DOHH2 (cell line): ENCODE data around the gene MUC5B.
"Not testable (repeated sequence)": the region's sequence is repeated elsewhere in the genome, so short reads cannot be mapped to it uniquely, and the experiment has no call there.

Experiments used
- H3F3A ChIP-seq: fragments of 200-600 bp; sonication (generic), shearing (Covaris generic); 2 replicates; pipeline ENCODE4 v1.6.0; 2016; ENCODE audit warnings: antibody characterized with exemption, mild to moderate bottlenecking; ENCODE audit not compliant: control insufficient read depth, insufficient read depth
- H3K27ac ChIP-seq: fragments of 200-600 bp; sonication (generic); 2 replicates; pipeline ENCODE4 v1.5.1; 2014; ENCODE audit warnings: low read depth, mild to moderate bottlenecking, low read length, moderate library complexity
- H3K27me3 ChIP-seq: fragments of 200-600 bp; sonication (generic); 2 replicates; pipeline ENCODE4 v1.6.1; 2014; ENCODE audit warnings: mild to moderate bottlenecking, low read length, mixed read lengths; ENCODE audit not compliant: control insufficient read depth
- H3K36me3 ChIP-seq: fragments of 200-600 bp; sonication (generic); 2 replicates; pipeline ENCODE4 v1.6.1; 2014; ENCODE audit warnings: mild to moderate bottlenecking, low read length, moderate library complexity, mixed read lengths; ENCODE audit not compliant: control insufficient read depth
- H3K4me1 ChIP-seq: fragments of 200-600 bp; sonication (generic); 2 replicates; pipeline ENCODE4 v1.6.1; 2014; ENCODE audit warnings: mild to moderate bottlenecking, low read length, mixed read lengths; ENCODE audit not compliant: control insufficient read depth
- H3K4me2 ChIP-seq: fragments of 200-600 bp; sonication (generic); 2 replicates; pipeline ENCODE4 v1.6.0; 2014; ENCODE audit warnings: mild to moderate bottlenecking, low read length, moderate library complexity
- H3K4me3 ChIP-seq: fragments of 200-600 bp; sonication (generic); 2 replicates; pipeline ENCODE4 v1.5.1; 2014; ENCODE audit warnings: mild to moderate bottlenecking, low read length, mixed read lengths
- H3K79me2 ChIP-seq: fragments of 200-600 bp; sonication (generic); 2 replicates; pipeline ENCODE4 v1.6.1; 2014; ENCODE audit warnings: mild to moderate bottlenecking, low read length, mixed read lengths; ENCODE audit not compliant: control insufficient read depth
- H3K9me2 ChIP-seq: fragments of 200-600 bp; sonication (generic); replicated peaks from 2 replicates; pipeline ENCODE4 v1.6.1; 2014; ENCODE audit warnings: mild to moderate bottlenecking, low read length, mixed read lengths; ENCODE audit not compliant: control insufficient read depth
- H3K9me3 ChIP-seq: fragments of 200-600 bp; sonication (generic); 2 replicates; pipeline ENCODE4 v1.6.1; 2014; ENCODE audit warnings: antibody characterized with exemption, low read length, mixed read lengths; ENCODE audit not compliant: control insufficient read depth, insufficient read depth
- H4K20me1 ChIP-seq: fragments of 200-600 bp; sonication (generic); 2 replicates; pipeline ENCODE4 v1.6.0; 2014; ENCODE audit warnings: low read depth, mild to moderate bottlenecking, antibody characterized with exemption, low read length, moderate library complexity; ENCODE audit not compliant: control insufficient read depth, insufficient read depth
- EZH2phosphoT487 ChIP-seq: fragments of 200-600 bp; sonication (generic); IDR thresholded peaks from 2 replicates; pipeline ENCODE4 v1.6.1; 2017; ENCODE audit warnings: borderline replicate concordance, mild to moderate bottlenecking, antibody characterized with exemption, low read length, moderate library complexity, mixed read lengths
- TF ChIP-seq, protein P1 (sequence below): fragments of 200-600 bp; sonication (generic); IDR thresholded peaks from one replicate; pipeline ENCODE4 v1.5.1; 2014; ENCODE audit warnings: antibody characterized with exemption, mild to moderate bottlenecking, low read depth, low read length; ENCODE audit not compliant: poor library complexity, severe bottlenecking

The MUC5B gene

DNA sequence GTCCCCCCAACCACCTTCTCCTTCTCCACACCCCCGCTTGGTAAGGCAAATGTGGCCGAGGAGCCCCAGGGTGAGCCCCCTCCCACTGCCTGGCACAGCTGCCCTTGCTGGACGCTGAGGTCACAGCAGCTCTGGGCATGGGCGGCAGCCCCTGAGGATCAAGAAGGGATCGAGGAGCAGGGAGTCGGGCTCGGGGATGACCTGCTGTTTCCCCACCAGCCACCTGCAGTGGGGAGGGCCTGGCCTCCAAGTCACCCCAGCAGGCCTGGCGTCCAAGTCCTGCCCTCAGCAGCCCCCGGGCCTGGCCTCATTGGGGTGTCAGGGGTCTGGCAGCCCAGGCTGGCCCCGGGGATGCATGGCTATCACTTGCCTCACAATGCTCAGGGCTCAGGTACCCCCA lies 41.4 kb upstream of the MUC5B start:
- H3K27ac ChIP-seq = no peak overlapping the region
- no peak overlapping the region for H3K4me3 ChIP-seq
- no peaks in the 10 kb centered on the region for H4K20me1 ChIP-seq
- no peak for TF ChIP-seq EZH2phosphoT487
- TF ChIP-seq, protein P1, sequence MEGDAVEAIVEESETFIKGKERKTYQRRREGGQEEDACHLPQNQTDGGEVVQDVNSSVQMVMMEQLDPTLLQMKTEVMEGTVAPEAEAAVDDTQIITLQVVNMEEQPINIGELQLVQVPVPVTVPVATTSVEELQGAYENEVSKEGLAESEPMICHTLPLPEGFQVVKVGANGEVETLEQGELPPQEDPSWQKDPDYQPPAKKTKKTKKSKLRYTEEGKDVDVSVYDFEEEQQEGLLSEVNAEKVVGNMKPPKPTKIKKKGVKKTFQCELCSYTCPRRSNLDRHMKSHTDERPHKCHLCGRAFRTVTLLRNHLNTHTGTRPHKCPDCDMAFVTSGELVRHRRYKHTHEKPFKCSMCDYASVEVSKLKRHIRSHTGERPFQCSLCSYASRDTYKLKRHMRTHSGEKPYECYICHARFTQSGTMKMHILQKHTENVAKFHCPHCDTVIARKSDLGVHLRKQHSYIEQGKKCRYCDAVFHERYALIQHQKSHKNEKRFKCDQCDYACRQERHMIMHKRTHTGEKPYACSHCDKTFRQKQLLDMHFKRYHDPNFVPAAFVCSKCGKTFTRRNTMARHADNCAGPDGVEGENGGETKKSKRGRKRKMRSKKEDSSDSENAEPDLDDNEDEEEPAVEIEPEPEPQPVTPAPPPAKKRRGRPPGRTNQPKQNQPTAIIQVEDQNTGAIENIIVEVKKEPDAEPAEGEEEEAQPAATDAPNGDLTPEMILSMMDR = no peak
- H3K4me2 ChIP-seq = no peak overlapping the region
- H3K9me3 ChIP-seq = peaks cover 6% of the 10 kb centered on the region; the same call in 1 of the 2 replicates
- no peaks in the 10 kb centered on the region for H3K79me2 ChIP-seq
- no peaks in the 10 kb centered on the region for H3F3A ChIP-seq
- H3K9me2 ChIP-seq = no peaks in the 10 kb centered on the region
- no peaks in the 10 kb centered on the region for H3K4me1 ChIP-seq
- no peaks in the 10 kb centered on the region for H3K36me3 ChIP-seq
- H3K27me3 ChIP-seq = no peaks in the 10 kb centered on the region

DNA sequence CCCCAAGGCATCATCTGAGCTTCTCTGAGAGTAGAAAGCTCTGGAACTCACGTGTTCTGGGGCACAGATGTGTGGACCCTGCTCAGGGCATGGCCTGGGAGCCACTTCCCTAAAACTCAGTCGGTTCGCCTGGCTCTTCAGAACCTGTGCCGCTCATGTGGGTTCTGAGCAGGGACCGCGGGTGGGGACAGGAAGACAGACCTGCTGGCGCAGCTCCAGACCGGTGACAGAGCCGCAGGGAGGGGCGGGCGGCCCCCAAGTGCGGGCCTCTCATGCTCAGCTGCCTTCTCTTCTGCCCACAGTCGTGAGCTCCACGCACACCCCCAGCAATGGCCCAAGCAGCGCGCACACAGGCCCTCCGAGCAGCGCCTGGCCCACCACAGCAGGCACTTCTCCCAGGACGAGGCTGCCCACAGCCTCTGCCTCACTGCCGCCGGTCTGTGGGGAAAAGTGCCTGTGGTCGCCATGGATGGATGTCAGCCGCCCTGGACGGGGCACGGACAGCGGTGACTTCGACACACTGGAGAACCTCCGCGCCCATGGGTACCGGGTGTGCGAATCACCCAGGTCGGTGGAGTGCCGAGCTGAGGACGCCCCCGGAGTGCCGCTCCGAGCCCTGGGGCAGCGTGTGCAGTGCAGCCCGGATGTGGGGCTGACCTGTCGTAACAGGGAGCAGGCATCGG lies 40.9 kb upstream of the MUC5B start:
- no peaks in the 10 kb centered on the region for H3K4me1 ChIP-seq
- H3K27me3 ChIP-seq = no peaks in the 10 kb centered on the region
- no peak overlapping the region for H3K4me3 ChIP-seq
- H4K20me1 ChIP-seq = no peaks in the 10 kb centered on the region
- no peaks in the 10 kb centered on the region for H3K36me3 ChIP-seq
- peaks cover 6% of the 10 kb centered on the region; the same call in 1 of the 2 replicates for H3K9me3 ChIP-seq
- H3K4me2 ChIP-seq = no peak overlapping the region
- H3K9me2 ChIP-seq = no peaks in the 10 kb centered on the region
- no peaks in the 10 kb centered on the region for H3K79me2 ChIP-seq
- no peak overlapping the region for H3K27ac ChIP-seq
- H3F3A ChIP-seq = no peaks in the 10 kb centered on the region
- TF ChIP-seq EZH2phosphoT487 = no peak

DNA sequence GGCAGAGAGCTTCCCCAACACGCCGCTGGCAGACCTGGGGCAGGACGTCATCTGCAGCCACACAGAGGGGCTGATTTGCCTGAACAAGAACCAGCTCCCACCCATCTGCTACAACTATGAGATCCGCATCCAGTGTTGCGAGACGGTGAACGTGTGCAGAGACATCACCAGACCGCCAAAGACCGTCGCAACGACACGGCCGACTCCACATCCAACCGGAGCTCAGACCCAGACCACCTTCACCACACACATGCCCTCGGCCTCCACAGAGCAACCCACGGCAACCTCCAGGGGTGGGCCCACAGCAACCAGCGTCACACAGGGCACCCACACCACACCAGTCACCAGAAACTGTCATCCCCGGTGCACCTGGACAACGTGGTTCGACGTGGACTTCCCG lies 38.7 kb upstream of the MUC5B start:
- H3K9me3 ChIP-seq, H3K4me1 ChIP-seq, H3K4me2 ChIP-seq: not testable (repeated sequence)

DNA sequence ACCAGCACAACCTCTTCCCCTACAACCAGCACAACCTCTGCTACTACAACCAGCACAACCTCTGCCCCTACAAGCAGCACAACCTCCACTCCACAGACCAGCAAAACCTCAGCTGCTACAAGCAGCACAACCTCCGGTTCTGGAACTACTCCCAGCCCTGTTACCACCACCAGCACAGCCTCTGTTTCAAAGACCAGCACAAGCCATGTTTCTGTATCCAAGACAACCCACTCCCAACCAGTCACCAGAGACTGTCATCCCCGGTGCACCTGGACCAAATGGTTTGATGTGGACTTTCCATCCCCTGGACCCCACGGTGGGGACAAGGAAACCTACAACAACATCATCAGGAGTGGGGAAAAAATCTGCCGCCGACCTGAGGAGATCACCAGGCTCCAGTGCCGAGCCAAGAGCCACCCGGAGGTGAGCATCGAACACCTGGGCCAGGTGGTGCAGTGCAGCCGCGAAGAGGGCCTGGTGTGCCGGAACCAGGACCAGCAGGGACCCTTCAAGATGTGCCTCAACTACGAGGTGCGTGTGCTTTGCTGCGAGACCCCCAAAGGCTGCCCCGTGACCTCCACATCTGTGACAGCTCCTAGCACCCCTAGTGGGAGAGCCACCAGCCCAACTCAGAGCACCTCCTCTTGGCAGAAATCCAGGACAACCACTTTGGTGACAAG lies 34.3 kb upstream of the MUC5B start:
- not testable (repeated sequence) for H3K36me3 ChIP-seq, H3K27me3 ChIP-seq, H3K4me2 ChIP-seq, H3K4me3 ChIP-seq, H3K9me3 ChIP-seq, H3K9me2 ChIP-seq, H3K79me2 ChIP-seq, H3K4me1 ChIP-seq, H3F3A ChIP-seq, H4K20me1 ChIP-seq, H3K27ac ChIP-seq

More for the DNA sequence above, 38.7 kb upstream of the MUC5B start:
- H4K20me1 ChIP-seq, H3K4me3 ChIP-seq, H3K79me2 ChIP-seq, H3F3A ChIP-seq, H3K9me2 ChIP-seq, H3K27me3 ChIP-seq, H3K27ac ChIP-seq, H3K36me3 ChIP-seq: not testable (repeated sequence)

DNA sequence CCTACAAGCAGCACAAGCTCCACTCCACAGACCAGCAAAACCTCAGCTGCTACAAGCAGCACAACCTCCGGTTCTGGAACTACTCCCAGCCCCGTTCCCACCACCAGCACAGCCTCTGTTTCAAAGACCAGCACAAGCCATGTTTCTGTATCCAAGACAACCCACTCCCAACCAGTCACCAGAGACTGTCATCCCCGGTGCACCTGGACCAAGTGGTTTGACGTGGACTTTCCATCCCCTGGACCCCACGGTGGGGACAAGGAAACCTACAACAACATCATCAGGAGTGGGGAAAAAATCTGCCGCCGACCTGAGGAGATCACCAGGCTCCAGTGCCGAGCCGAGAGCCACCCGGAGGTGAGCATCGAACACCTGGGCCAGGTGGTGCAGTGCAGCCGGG lies 33.0 kb upstream of the MUC5B start:
- peaks cover 16% of the 10 kb centered on the region; the same call in 1 of the 2 replicates for H3K9me3 ChIP-seq
- not testable (repeated sequence) for H3K4me3 ChIP-seq, H3K79me2 ChIP-seq

DNA sequence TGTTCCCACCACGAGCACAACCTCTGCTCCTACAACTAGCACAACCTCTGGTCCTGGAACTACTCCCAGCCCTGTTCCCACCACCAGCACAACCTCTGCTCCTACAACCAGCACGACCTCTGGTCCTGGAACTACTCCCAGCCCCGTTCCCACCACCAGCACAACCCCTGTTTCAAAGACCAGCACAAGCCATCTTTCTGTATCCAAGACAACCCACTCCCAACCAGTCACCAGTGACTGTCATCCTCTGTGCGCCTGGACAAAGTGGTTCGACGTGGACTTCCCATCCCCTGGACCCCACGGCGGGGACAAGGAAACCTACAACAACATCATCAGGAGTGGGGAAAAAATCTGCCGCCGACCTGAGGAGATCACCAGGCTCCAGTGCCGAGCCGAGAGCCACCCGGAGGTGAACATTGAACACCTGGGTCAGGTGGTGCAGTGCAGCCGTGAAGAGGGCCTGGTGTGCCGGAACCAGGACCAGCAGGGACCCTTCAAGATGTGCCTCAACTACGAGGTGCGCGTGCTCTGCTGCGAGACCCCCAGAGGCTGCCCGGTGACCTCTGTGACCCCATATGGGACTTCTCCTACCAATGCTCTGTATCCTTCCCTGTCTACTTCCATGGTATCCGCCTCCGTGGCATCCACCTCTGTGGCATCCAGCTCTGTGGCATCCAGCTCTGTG lies 30.9 kb upstream of the MUC5B start:
- not testable (repeated sequence) for H3K4me3 ChIP-seq, H3K27me3 ChIP-seq, H3K4me2 ChIP-seq, H4K20me1 ChIP-seq, H3F3A ChIP-seq, H3K79me2 ChIP-seq, H3K9me2 ChIP-seq, H3K27ac ChIP-seq, H3K4me1 ChIP-seq, H3K36me3 ChIP-seq
- H3K9me3 ChIP-seq = peaks cover 20% of the 10 kb centered on the region; the same call in 1 of the 2 replicates

More for the DNA sequence above, 33.0 kb upstream of the MUC5B start:
- not testable (repeated sequence) for H3K9me2 ChIP-seq, H4K20me1 ChIP-seq, H3K4me1 ChIP-seq, H3K27ac ChIP-seq, H3F3A ChIP-seq, H3K4me2 ChIP-seq, H3K27me3 ChIP-seq, H3K36me3 ChIP-seq
